ENCODE measurements around the gene TRERF1.

DNA sequence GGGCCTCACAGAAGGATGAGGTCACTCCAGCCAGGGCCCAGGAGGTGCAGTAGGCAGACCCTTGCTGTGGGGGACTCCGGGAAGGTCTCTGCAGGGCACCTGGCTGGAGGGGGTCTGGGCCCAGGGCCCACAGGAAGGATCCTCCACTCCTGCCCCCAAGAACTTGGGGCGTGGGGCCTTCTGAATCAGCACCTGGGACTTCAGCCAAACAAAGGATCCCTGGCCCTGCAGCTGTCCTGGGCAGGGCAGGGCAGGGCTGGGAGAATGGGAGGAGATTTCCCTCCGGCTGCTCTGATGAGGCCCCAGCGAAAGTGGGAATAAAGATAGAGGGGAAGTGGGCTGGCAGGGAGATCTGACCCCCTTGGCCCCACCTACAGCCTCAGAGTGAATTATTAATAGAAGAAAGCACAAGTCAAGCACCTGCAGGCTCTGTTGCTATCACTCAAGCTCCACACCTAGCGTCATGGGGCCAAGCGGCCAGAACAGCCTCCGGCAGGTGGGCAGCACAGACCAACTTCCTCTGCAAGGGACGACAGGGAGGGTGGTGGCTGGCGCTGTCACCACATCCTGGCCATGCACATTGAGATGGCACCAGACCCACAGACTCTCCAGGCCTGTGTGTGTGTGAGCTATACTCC lies 172.5 kb downstream of the TRERF1 start:
- TF ChIP-seq, protein P1, sequence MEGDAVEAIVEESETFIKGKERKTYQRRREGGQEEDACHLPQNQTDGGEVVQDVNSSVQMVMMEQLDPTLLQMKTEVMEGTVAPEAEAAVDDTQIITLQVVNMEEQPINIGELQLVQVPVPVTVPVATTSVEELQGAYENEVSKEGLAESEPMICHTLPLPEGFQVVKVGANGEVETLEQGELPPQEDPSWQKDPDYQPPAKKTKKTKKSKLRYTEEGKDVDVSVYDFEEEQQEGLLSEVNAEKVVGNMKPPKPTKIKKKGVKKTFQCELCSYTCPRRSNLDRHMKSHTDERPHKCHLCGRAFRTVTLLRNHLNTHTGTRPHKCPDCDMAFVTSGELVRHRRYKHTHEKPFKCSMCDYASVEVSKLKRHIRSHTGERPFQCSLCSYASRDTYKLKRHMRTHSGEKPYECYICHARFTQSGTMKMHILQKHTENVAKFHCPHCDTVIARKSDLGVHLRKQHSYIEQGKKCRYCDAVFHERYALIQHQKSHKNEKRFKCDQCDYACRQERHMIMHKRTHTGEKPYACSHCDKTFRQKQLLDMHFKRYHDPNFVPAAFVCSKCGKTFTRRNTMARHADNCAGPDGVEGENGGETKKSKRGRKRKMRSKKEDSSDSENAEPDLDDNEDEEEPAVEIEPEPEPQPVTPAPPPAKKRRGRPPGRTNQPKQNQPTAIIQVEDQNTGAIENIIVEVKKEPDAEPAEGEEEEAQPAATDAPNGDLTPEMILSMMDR (IDR thresholded peaks at IDR 0.05), result no peak
- no peak for TF ChIP-seq POLR2A (IDR thresholded peaks at IDR 0.05)

Measured in thyroid gland (tissue), 4 donors.